ENCODE results near the gene LRRC43.

DNA sequence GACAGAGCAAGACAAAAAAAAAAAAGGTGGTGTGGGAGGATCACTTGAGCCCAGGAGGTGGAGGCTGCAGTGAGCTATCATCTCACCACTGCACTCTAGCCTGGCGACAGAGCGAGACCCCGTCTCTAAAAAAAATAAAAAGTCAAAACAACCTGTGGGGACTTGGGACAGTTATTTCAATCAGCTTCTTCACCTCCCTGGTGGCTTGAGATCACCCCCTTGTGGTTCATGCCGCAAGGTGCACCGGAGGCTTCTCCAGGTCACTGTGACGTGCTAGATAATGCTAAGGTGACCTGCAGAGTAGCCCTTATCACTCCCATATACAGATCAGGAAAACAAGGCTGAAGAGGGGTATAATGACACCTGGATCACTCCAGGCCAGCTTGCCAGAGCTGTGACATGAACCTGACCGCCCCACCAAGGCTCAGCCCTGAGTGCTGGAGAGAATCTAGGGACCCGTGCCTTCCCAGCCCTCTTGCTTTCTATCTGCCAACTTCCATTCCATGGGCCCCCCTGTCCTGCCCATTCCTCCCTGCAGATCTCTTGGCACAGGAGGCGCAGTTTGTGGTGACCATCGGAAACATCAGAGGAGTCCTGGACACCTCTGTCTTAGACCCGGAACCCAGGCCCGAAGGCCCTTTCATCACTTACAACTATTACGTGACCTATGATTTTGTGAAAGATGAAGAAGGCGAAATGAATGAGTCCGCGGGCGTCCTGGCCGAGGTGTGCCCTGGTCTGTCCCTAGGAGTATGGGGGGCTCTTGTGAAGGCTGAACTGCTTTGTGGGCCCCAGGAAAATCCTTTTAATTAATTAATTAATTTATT, 8.1 kb downstream of the LRRC43 start:
- TF ChIP-seq POLR2A (IDR thresholded peaks at IDR 0.05) (no peak), POLR2AphosphoS5 (IDR thresholded peaks at IDR 0.05) (peak in 1 of 3 donors; percentile 14)
- TF ChIP-seq, protein P1, sequence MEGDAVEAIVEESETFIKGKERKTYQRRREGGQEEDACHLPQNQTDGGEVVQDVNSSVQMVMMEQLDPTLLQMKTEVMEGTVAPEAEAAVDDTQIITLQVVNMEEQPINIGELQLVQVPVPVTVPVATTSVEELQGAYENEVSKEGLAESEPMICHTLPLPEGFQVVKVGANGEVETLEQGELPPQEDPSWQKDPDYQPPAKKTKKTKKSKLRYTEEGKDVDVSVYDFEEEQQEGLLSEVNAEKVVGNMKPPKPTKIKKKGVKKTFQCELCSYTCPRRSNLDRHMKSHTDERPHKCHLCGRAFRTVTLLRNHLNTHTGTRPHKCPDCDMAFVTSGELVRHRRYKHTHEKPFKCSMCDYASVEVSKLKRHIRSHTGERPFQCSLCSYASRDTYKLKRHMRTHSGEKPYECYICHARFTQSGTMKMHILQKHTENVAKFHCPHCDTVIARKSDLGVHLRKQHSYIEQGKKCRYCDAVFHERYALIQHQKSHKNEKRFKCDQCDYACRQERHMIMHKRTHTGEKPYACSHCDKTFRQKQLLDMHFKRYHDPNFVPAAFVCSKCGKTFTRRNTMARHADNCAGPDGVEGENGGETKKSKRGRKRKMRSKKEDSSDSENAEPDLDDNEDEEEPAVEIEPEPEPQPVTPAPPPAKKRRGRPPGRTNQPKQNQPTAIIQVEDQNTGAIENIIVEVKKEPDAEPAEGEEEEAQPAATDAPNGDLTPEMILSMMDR (IDR thresholded peaks at IDR 0.05 in 8 of 11, conservative IDR thresholded peaks at IDR 0.05 in 3 of 11) = peak; percentile 52 to 87 (median 76)
